Mesothelial cell of epicardium (in vitro differentiated cells): ENCODE measurements around the gene B3GALT5. TPM values are rescaled to one million over a fixed set of nuclear protein-coding genes. Genes with fewer than 3 reads are reported as not detected.
"Not testable (repeated sequence)": the region's sequence is repeated elsewhere in the genome, so short reads cannot be mapped to it uniquely, and the experiment has no call there.

Experiments
- DNase-seq, 2 experiments: peaks; one replicate each; pipeline ENCODE4 v3.0.0; 2021; ENCODE audit warnings: low spot score in 2 of 2; ENCODE audit not compliant: unreplicated experiment in 2 of 2
- H3K27ac Mint-ChIP-seq: 2 replicates; pipeline ENCODE4 v1.8.0; 2021; ENCODE audit warnings: mixed read lengths
- H3K27me3 Mint-ChIP-seq: 2 replicates; pipeline ENCODE4 v1.8.0; 2021; ENCODE audit warnings: low read depth, mixed read lengths
- H3K36me3 Mint-ChIP-seq: 2 replicates; pipeline ENCODE4 v1.8.0; 2021; ENCODE audit warnings: mixed read lengths
- H3K4me1 Mint-ChIP-seq: 2 replicates; pipeline ENCODE4 v1.8.0; 2021; ENCODE audit warnings: mixed read lengths
- H3K4me3 Mint-ChIP-seq: 2 replicates; pipeline ENCODE4 v1.8.0; 2021; ENCODE audit warnings: mild to moderate bottlenecking, moderate library complexity, mixed read lengths
- H3K9me3 Mint-ChIP-seq: 2 replicates; pipeline ENCODE4 v1.8.0; 2021; ENCODE audit warnings: mixed read lengths
- CTCF ChIP-seq: fragments of 200-600 bp; sonication (generic); IDR thresholded peaks from one replicate; pipeline ENCODE4 v1.5.0; 2021; ENCODE audit warnings: antibody characterized with exemption; ENCODE audit not compliant: unreplicated experiment
- total RNA-seq: library from RNA; stranded (reverse); gene quantifications from 3 replicates; pipeline ENCODE4 v1.2.1, GENCODE V29; 2021

Gene B3GALT5
- total RNA-seq, 1 donor from 2014 or later: 6.8 TPM

- Mint-ChIP-seq H3K4me3 (no peak overlapping the region), H3K27ac (no peak overlapping the region), H3K36me3 (no peaks in the 10 kb centered on the region), H3K27me3 (no peaks in the 10 kb centered on the region), H3K9me3 (peaks cover 9% of the 10 kb centered on the region), H3K4me1 (no peaks in the 10 kb centered on the region)
- no peak for DNase-seq
- TF ChIP-seq CTCF: no peak
These were observed 36.1 kb upstream of the B3GALT5 start for GRCh38 chr21:39576518-39577128.

- Mint-ChIP-seq H3K9me3 (peaks cover 10% of the 10 kb centered on the region), H3K4me3 (no peak overlapping the region), H3K4me1 (no peaks in the 10 kb centered on the region), H3K27ac (no peak overlapping the region), H3K27me3 (no peaks in the 10 kb centered on the region), H3K36me3 (no peaks in the 10 kb centered on the region)
- no peak for DNase-seq
- no peak for TF ChIP-seq CTCF
These were observed 32.9 kb upstream of the B3GALT5 start for GRCh38 chr21:39579734-39580332.

GRCh38 chr21:39580744-39581143, 32.0 kb upstream of the B3GALT5 start:
- Mint-ChIP-seq H3K27ac (no peak overlapping the region), H3K4me3 (no peak overlapping the region), H3K36me3 (no peaks in the 10 kb centered on the region), H3K27me3 (no peaks in the 10 kb centered on the region), H3K9me3 (peaks cover 20% of the 10 kb centered on the region), H3K4me1 (no peaks in the 10 kb centered on the region)
- TF ChIP-seq CTCF: no peak
- no peak for DNase-seq

- H3K27ac Mint-ChIP-seq: no peak overlapping the region
- TF ChIP-seq CTCF: no peak
- H3K27me3 Mint-ChIP-seq: no peaks in the 10 kb centered on the region
- no peaks in the 10 kb centered on the region for H3K4me1 Mint-ChIP-seq
- DNase-seq: no peak
- no peak overlapping the region for H3K4me3 Mint-ChIP-seq
- peaks cover 2% of the 10 kb centered on the region for H3K36me3 Mint-ChIP-seq
- H3K9me3 Mint-ChIP-seq: peaks cover 25% of the 10 kb centered on the region
These were observed 31.3 kb upstream of the B3GALT5 start for GRCh38 chr21:39581414-39581813.

- no peaks in the 10 kb centered on the region for H3K27me3 Mint-ChIP-seq
- peaks cover 4% of the 10 kb centered on the region for H3K36me3 Mint-ChIP-seq
- TF ChIP-seq CTCF: no peak
- no peak overlapping the region for H3K27ac Mint-ChIP-seq
- H3K9me3 Mint-ChIP-seq: peaks cover 33% of the 10 kb centered on the region
- DNase-seq: no peak
- H3K4me1 Mint-ChIP-seq: no peaks in the 10 kb centered on the region
- H3K4me3 Mint-ChIP-seq: no peak overlapping the region
These were observed 30.0 kb upstream of the B3GALT5 start for GRCh38 chr21:39582749-39583148.

- H3K4me1 Mint-ChIP-seq, H3K36me3 Mint-ChIP-seq, H3K27me3 Mint-ChIP-seq, DNase-seq, H3K4me3 Mint-ChIP-seq, H3K27ac Mint-ChIP-seq: not testable (repeated sequence)
- H3K9me3 Mint-ChIP-seq: peaks cover 29% of the 10 kb centered on the region
These were observed 29.2 kb upstream of the B3GALT5 start for GRCh38 chr21:39583586-39583985.
